NCI-H526 (cell line): ENCODE results near the gene H3-3A.

ENCODE experiments used
- DNase-seq, 2 experiments: peaks; one replicate each; lab custom pipeline; 2025; lab: John Stamatoyannopoulos, UW

Gene H3-3A

GRCh38 chr1:226111098-226111882 lies 48.8 kb downstream of the H3-3A start:
- DNase-seq, result no peak

DNA sequence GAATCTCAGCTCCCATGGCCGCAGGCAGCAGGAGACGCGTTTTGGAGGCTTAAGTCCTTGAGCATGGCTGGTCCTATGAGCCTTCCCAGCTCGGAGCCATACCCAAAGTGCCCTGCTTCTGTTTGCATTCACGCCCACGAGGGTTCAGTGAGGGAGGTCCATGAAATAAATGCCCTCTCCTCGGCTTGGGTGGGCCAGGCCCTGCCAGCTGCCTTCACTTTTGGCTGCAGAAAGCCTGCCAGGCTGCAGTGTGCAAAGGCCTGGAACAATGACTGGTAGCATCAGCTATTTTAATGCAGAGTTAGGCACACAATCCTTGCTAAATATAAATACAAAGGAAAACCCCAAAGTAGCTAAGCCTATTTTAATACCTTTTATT lies 49.4 kb downstream of the H3-3A start:
- DNase-seq, result no peak

DNA sequence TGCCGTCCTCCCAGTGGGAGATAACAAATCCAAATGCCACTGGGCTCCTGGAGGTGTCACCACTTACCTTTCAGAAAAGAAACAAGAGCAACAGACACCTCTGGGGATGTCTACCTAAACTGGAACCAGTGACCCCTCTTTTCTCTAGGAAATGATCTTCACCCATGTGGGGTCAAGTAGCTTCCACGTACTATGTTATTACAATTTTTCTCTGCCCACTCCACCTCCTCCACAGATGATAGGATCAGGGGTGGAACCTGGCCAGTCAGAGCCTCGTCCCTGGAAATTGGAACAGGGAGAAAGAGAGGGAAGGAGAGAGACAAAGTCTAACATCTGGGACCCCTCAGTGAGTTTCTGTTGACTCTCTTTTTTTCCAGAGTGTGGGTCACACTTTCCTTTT lies 50.1 kb downstream of the H3-3A start:
- DNase-seq, result no peak

DNA sequence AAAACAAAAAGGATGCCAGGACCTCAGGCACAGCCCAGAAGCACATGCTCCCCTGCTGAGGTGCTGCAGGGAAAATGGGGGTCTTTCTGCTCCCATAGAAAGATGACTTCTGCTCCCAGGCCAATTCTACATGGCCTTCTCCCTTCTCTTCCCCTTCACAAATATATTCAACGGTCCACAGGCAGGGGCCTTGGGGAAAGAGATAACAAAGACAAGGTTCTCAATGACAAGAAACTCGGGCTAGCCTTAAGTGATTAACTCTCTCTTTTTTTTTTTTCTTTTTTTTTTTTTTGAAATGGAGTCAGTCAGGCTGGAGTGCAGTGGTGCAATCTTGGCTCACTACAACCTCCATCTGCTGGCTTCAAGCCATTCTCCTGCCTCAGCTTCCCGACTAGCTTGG lies 54.2 kb downstream of the H3-3A start:
- no peak for DNase-seq

DNA sequence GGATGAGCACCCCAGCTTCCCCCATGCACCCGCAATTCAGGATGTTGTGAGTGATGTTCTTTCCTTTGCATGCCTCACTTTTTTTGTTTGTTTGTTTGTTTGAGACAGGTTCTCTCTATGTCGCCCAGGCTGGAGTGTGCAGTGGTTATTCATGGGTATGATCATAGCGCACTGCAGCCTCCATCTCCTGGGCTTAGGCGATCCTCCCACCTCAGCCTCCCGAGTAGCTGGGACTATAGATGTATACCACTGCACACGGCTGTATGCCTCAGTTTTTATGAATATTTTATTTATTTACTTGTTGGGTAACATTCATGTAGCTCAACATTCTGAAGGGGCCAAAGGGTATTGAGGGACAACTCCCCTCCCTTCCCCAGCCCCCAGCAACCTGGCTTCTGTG lies 54.8 kb downstream of the H3-3A start:
- DNase-seq, result no peak

DNA sequence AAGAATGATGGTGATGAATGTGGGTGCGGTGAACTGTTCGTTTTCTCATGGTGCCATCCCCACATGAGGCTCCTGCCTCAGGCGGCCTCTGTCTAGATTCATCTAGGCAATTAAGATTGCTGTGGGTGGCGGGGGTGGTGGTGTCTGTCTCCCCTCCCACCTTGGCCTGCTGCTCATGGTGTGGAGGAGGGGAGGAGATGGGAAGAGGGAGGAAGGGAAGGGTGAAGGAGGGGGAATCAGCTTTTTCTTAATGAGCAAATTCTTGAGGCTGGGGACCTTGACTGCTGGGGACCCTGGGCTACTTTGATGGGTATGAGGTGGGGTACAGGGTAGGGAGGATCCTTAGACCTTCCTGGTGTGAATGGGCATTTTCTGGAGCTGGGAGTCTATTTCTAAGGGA lies 55.8 kb downstream of the H3-3A start:
- DNase-seq, result no peak

- DNase-seq, result no peak
These were observed 56.7 kb downstream of the H3-3A start for GRCh38 chr1:226119169-226119568.

- DNase-seq, result no peak
These were observed 57.9 kb downstream of the H3-3A start for GRCh38 chr1:226120398-226120797.

DNA sequence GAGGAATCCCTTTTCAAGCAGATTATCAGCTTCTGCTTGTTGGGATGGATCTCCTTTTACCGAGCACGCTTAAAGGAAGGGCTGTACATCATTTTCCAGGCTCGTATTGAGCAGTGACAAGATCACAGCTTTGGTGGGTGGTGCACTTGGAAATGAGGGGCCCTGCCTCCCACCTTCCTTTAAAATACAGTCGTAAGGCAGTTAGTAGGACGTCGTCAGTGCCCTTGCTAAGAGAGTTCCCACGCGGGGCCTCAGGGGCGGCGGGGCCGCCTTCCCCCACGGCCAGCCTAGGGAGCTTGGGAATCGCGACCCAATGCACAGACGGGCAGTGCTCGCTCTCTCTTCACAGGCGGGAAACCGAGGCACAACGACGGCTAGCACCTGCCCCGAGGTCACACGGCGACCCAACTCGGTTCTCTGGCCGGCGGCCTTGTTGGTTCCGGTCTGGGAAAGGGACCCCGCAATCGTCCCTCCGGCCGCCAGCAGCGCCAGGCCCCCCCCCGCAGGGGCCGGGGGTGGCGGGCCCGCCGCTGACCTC lies 58.6 kb downstream of the H3-3A start:
- DNase-seq, result no peak
